HEK293 (cell line): ENCODE measurements around the gene LMNTD2.

Experiments used
- BCL11B ChIP-seq: fragments of 450-650 bp; formaldehyde crosslinking; IDR thresholded peaks from 2 replicates; pipeline ENCODE4 v1.5.1; 2016; ENCODE audit warnings: low read depth, missing biosample characterization, missing genetic modification characterization
- FEZF1 ChIP-seq: fragments of 450-650 bp; formaldehyde crosslinking; IDR thresholded peaks from 2 replicates; pipeline ENCODE4 v1.5.1; 2016; ENCODE audit warnings: missing biosample characterization, missing genetic modification characterization
- GLI4 ChIP-seq: fragments of 450-650 bp; formaldehyde crosslinking; IDR thresholded peaks from 2 replicates; pipeline ENCODE4 v1.5.1; 2016; ENCODE audit warnings: missing biosample characterization, missing genetic modification characterization
- HOXA7 ChIP-seq: sonication (generic); formaldehyde crosslinking; IDR thresholded peaks from 2 replicates; pipeline ENCODE4 v1.8.1; 2022; ENCODE audit warnings: missing genetic modification reagents, borderline replicate concordance
- KLF16 ChIP-seq: fragments of 450-650 bp; formaldehyde crosslinking; IDR thresholded peaks from 2 replicates; pipeline ENCODE4 v1.5.1; 2017; ENCODE audit warnings: missing biosample characterization, missing genetic modification characterization
- ZIC2 ChIP-seq: fragments of 450-650 bp; formaldehyde crosslinking; IDR thresholded peaks from 2 replicates; pipeline ENCODE4 v1.5.1; 2016; ENCODE audit warnings: missing biosample characterization, missing genetic modification characterization
- ZNF10 ChIP-seq: fragments of 450-650 bp; formaldehyde crosslinking; IDR thresholded peaks from 2 replicates; pipeline ENCODE4 v1.5.1; 2017; ENCODE audit warnings: missing biosample characterization, missing genetic modification characterization
- ZNF169 ChIP-seq: fragments of 450-650 bp; formaldehyde crosslinking; IDR thresholded peaks from 2 replicates; pipeline ENCODE4 v1.5.1; 2016; ENCODE audit warnings: missing biosample characterization, missing genetic modification characterization
- ZNF184 ChIP-seq: fragments of 450-650 bp; IDR thresholded peaks from 2 replicates; pipeline ENCODE4 v1.5.1; 2018; ENCODE audit warnings: missing biosample characterization, mild to moderate bottlenecking, missing genetic modification characterization
- ZNF404 ChIP-seq: fragments of 450-650 bp; formaldehyde crosslinking; IDR thresholded peaks from 2 replicates; pipeline ENCODE4 v1.5.1; 2017; ENCODE audit warnings: missing biosample characterization, missing genetic modification characterization
- ZNF548 ChIP-seq: fragments of 450-650 bp; formaldehyde crosslinking; IDR thresholded peaks from 2 replicates; pipeline ENCODE4 v1.5.1; 2016; ENCODE audit warnings: missing biosample characterization, missing genetic modification characterization
- ZNF561 ChIP-seq: fragments of 450-650 bp; IDR thresholded peaks from 2 replicates; pipeline ENCODE4 v1.5.1; 2018; ENCODE audit warnings: missing biosample characterization, missing genetic modification characterization, borderline replicate concordance
- ZNF610 ChIP-seq: fragments of 450-650 bp; formaldehyde crosslinking; IDR thresholded peaks from 2 replicates; pipeline ENCODE4 v1.5.1; 2016; ENCODE audit warnings: missing biosample characterization, missing genetic modification characterization, borderline replicate concordance
- ZNF701 ChIP-seq: fragments of 450-650 bp; formaldehyde crosslinking; IDR thresholded peaks from 2 replicates; pipeline ENCODE4 v1.5.1; 2016; ENCODE audit warnings: missing biosample characterization, missing genetic modification characterization
- ZNF776 ChIP-seq: fragments of 450-650 bp; formaldehyde crosslinking; IDR thresholded peaks from 2 replicates; pipeline ENCODE4 v1.5.0; 2017; ENCODE audit warnings: missing biosample characterization, missing genetic modification characterization, borderline replicate concordance
- ZNF843 ChIP-seq: fragments of 450-650 bp; formaldehyde crosslinking; IDR thresholded peaks from 2 replicates; pipeline ENCODE4 v1.5.1; 2016; ENCODE audit warnings: missing biosample characterization, missing genetic modification characterization
- ZXDB ChIP-seq: fragments of 450-650 bp; formaldehyde crosslinking; IDR thresholded peaks from 2 replicates; pipeline ENCODE4 v1.5.1; 2016; ENCODE audit warnings: missing biosample characterization, missing genetic modification characterization
- TF ChIP-seq, protein P1 (sequence below): fragments of 450-650 bp; formaldehyde crosslinking; IDR thresholded peaks from 2 replicates; pipeline ENCODE4 v1.5.1; 2016; ENCODE audit warnings: missing biosample characterization, missing genetic modification characterization
- TF ChIP-seq, protein P2 (sequence below): fragments of 450-650 bp; formaldehyde crosslinking; IDR thresholded peaks from 2 replicates; pipeline ENCODE4 v1.5.1; 2016; ENCODE audit warnings: missing biosample characterization, missing genetic modification characterization, borderline replicate concordance
- TF ChIP-seq, protein P3 (sequence below): fragments of 450-650 bp; formaldehyde crosslinking; IDR thresholded peaks from 2 replicates; pipeline ENCODE4 v1.5.1; 2016; ENCODE audit warnings: missing biosample characterization, missing genetic modification characterization
- TF ChIP-seq, protein P4 (sequence below): fragments of 450-650 bp; IDR thresholded peaks from 2 replicates; pipeline ENCODE4 v1.5.1; 2018; ENCODE audit warnings: missing biosample characterization, mild to moderate bottlenecking, missing genetic modification characterization
- TF ChIP-seq, protein P5 (sequence below): fragments of 450-650 bp; formaldehyde crosslinking; IDR thresholded peaks from 2 replicates; pipeline ENCODE4 v1.5.1; 2017; ENCODE audit warnings: missing biosample characterization, missing genetic modification characterization
- TF ChIP-seq, protein P6 (sequence below): fragments of 450-650 bp; formaldehyde crosslinking; IDR thresholded peaks from 2 replicates; pipeline ENCODE4 v1.5.1; 2017; ENCODE audit warnings: missing biosample characterization, missing genetic modification characterization

The LMNTD2 gene

DNA sequence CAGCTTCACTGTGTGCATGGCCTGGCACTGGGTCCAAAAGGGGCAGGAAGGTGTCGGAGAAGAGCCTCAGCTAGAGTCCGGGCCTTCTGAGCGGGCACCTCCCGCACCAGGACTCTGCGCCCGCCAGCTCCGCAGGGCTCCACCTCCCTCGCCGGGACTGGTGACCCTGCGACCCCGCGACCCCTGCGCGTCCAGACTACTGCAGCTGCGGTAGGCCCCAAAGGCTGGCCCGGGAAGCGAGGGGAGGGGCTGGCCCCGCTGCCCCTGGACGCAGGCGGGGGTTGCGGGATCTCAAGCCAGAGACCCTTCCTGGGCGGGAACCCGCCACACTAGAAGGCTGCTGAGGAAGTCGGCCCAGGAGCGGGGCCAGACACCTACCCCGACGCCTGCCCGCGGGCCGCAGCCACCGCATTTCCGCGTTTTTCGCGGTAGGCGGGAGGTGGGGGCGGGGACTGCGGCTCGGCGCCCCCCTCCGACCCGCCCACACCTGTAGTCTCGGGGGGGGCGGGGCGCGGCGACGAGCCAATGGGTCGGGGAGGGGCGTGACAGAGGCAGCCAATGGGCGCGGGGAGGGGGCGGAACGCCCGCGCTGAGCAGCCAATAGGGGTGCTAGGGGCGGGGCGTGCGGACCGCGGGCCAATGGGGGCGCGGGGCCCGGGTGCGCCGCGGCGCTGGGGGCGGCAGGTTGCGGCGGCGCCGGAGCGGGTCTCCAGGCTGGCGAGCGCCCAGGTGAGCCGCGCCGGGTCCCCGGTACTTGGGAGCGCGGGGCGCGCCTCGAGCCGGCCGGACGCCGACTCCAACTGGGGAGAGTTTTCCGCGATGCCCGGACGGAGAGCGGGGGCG lies at the start of gene LMNTD2, which contains the start of gene RASSF7 (continued):
- TF ChIP-seq, protein P1, sequence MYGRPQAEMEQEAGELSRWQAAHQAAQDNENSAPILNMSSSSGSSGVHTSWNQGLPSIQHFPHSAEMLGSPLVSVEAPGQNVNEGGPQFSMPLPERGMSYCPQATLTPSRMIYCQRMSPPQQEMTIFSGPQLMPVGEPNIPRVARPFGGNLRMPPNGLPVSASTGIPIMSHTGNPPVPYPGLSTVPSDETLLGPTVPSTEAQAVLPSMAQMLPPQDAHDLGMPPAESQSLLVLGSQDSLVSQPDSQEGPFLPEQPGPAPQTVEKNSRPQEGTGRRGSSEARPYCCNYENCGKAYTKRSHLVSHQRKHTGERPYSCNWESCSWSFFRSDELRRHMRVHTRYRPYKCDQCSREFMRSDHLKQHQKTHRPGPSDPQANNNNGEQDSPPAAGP, result peak; percentile 55; the same call in 1 of the 2 replicates
- TF ChIP-seq ZNF548 (tag by site-specific recombination) (no peak), ZNF701 (tag by site-specific recombination) (no peak), ZNF10 (no peak), KLF16 (tag by site-specific recombination) (0 out of 2 replicates have a peak, but pooled peaks have one; percentile 34), ZNF184 (tag by site-specific recombination) (no peak), ZNF776 (tag by site-specific recombination) (no peak), ZNF843 (tag by site-specific recombination) (no peak), GLI4 (tag by site-specific recombination) (no peak), ZXDB (tag by site-specific recombination) (peak; percentile 64), ZNF404 (no peak), ZIC2 (tag by site-specific recombination) (peak; percentile 14; the same call in 1 of the 2 replicates), FEZF1 (tag by site-specific recombination) (no peak), ZNF561 (tag by site-specific recombination) (peak; percentile 33; the same call in 1 of the 2 replicates), ZNF169 (no peak), HOXA7 (CRISPR knock-in tag) (no peak), ZNF610 (tag by site-specific recombination) (0 out of 2 replicates have a peak, but pooled peaks have one; percentile 22), BCL11B (0 out of 2 replicates have a peak, but pooled peaks have one; percentile 50)
- TF ChIP-seq, protein P2, sequence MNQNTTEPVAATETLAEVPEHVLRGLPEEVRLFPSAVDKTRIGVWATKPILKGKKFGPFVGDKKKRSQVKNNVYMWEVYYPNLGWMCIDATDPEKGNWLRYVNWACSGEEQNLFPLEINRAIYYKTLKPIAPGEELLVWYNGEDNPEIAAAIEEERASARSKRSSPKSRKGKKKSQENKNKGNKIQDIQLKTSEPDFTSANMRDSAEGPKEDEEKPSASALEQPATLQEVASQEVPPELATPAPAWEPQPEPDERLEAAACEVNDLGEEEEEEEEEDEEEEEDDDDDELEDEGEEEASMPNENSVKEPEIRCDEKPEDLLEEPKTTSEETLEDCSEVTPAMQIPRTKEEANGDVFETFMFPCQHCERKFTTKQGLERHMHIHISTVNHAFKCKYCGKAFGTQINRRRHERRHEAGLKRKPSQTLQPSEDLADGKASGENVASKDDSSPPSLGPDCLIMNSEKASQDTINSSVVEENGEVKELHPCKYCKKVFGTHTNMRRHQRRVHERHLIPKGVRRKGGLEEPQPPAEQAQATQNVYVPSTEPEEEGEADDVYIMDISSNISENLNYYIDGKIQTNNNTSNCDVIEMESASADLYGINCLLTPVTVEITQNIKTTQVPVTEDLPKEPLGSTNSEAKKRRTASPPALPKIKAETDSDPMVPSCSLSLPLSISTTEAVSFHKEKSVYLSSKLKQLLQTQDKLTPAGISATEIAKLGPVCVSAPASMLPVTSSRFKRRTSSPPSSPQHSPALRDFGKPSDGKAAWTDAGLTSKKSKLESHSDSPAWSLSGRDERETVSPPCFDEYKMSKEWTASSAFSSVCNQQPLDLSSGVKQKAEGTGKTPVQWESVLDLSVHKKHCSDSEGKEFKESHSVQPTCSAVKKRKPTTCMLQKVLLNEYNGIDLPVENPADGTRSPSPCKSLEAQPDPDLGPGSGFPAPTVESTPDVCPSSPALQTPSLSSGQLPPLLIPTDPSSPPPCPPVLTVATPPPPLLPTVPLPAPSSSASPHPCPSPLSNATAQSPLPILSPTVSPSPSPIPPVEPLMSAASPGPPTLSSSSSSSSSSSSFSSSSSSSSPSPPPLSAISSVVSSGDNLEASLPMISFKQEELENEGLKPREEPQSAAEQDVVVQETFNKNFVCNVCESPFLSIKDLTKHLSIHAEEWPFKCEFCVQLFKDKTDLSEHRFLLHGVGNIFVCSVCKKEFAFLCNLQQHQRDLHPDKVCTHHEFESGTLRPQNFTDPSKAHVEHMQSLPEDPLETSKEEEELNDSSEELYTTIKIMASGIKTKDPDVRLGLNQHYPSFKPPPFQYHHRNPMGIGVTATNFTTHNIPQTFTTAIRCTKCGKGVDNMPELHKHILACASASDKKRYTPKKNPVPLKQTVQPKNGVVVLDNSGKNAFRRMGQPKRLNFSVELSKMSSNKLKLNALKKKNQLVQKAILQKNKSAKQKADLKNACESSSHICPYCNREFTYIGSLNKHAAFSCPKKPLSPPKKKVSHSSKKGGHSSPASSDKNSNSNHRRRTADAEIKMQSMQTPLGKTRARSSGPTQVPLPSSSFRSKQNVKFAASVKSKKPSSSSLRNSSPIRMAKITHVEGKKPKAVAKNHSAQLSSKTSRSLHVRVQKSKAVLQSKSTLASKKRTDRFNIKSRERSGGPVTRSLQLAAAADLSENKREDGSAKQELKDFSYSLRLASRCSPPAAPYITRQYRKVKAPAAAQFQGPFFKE (tag by site-specific recombination), result no peak
- TF ChIP-seq, protein P3, sequence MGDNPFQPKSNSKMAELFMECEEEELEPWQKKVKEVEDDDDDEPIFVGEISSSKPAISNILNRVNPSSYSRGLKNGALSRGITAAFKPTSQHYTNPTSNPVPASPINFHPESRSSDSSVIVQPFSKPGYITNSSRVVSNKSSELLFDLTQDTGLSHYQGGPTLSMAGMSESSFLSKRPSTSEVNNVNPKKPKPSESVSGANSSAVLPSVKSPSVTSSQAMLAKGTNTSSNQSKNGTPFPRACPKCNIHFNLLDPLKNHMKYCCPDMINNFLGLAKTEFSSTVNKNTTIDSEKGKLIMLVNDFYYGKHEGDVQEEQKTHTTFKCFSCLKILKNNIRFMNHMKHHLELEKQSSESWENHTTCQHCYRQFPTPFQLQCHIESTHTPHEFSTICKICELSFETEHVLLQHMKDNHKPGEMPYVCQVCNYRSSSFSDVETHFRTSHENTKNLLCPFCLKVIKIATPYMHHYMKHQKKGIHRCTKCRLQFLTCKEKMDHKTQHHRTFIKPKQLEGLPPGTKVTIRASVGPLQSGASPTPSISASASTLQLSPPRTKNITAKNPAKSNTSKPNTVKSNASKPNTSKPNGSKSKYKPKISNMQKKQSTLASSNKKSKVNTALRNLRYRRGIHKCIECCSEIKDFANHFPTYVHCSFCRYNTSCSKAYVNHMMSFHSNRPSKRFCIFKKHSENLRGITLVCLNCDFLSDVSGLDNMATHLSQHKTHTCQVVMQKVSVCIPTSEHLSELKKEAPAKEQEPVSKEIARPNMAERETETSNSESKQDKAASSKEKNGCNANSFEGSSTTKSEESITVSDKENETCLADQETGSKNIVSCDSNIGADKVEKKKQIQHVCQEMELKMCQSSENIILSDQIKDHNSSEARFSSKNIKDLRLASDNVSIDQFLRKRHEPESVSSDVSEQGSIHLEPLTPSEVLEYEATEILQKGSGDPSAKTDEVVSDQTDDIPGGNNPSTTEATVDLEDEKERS, result no peak
- TF ChIP-seq, protein P4, sequence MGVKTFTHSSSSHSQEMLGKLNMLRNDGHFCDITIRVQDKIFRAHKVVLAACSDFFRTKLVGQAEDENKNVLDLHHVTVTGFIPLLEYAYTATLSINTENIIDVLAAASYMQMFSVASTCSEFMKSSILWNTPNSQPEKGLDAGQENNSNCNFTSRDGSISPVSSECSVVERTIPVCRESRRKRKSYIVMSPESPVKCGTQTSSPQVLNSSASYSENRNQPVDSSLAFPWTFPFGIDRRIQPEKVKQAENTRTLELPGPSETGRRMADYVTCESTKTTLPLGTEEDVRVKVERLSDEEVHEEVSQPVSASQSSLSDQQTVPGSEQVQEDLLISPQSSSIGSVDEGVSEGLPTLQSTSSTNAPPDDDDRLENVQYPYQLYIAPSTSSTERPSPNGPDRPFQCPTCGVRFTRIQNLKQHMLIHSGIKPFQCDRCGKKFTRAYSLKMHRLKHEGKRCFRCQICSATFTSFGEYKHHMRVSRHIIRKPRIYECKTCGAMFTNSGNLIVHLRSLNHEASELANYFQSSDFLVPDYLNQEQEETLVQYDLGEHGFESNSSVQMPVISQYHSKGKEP (tag by site-specific recombination), result no peak
- TF ChIP-seq, protein P5, sequence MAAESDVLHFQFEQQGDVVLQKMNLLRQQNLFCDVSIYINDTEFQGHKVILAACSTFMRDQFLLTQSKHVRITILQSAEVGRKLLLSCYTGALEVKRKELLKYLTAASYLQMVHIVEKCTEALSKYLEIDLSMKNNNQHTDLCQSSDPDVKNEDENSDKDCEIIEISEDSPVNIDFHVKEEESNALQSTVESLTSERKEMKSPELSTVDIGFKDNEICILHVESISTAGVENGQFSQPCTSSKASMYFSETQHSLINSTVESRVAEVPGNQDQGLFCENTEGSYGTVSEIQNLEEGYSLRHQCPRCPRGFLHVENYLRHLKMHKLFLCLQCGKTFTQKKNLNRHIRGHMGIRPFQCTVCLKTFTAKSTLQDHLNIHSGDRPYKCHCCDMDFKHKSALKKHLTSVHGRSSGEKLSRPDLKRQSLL (tag by site-specific recombination), result no peak
- TF ChIP-seq, protein P6, sequence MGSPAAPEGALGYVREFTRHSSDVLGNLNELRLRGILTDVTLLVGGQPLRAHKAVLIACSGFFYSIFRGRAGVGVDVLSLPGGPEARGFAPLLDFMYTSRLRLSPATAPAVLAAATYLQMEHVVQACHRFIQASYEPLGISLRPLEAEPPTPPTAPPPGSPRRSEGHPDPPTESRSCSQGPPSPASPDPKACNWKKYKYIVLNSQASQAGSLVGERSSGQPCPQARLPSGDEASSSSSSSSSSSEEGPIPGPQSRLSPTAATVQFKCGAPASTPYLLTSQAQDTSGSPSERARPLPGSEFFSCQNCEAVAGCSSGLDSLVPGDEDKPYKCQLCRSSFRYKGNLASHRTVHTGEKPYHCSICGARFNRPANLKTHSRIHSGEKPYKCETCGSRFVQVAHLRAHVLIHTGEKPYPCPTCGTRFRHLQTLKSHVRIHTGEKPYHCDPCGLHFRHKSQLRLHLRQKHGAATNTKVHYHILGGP (tag by site-specific recombination), result no peak
